HG03045 (cell line): ENCODE measurements around the gene LRRC26.
A peak's percentile ranks its signal among the peaks of the same experiment; 100 is the strongest.

Experiments used
- ATAC-seq: cut with Tn5 transposase; IDR thresholded peaks from one replicate; pipeline ENCODE4 v1.9.1; 2021; ENCODE audit warnings: mild to moderate bottlenecking, moderate library complexity; ENCODE audit not compliant: unreplicated experiment

Gene LRRC26

GRCh38 chr9:137169896-137170358 is at the start of gene LRRC26:
Gene LRRC26, minus strand, starts transcription at chr9:137170051. Its CDS starts 108 bp downstream, at chr9:137169943.
- ATAC-seq = no peak

- no peak for ATAC-seq
These were observed 49.0 kb upstream of the LRRC26 start for GRCh38 chr9:137218754-137219271.

- ATAC-seq = no peak
These were observed 48.4 kb upstream of the LRRC26 start for GRCh38 chr9:137218212-137218753.

GRCh38 chr9:137217276-137218211 is 47.7 kb upstream of the LRRC26 start:
- ATAC-seq = no peak

GRCh38 chr9:137216188-137216965 is 46.5 kb upstream of the LRRC26 start:
- ATAC-seq = no peak

- ATAC-seq = no peak
These were observed 45.5 kb upstream of the LRRC26 start for GRCh38 chr9:137215196-137215986.

GRCh38 chr9:137214620-137215019 is 44.8 kb upstream of the LRRC26 start:
- no peak for ATAC-seq

GRCh38 chr9:137213160-137214060 is 43.6 kb upstream of the LRRC26 start:
- no peak for ATAC-seq

GRCh38 chr9:137212520-137212919 is 42.7 kb upstream of the LRRC26 start:
- no peak for ATAC-seq

- no peak for ATAC-seq
These were observed 41.7 kb upstream of the LRRC26 start for GRCh38 chr9:137211532-137211931.

- ATAC-seq = no peak
These were observed 36.8 kb upstream of the LRRC26 start for GRCh38 chr9:137206602-137207001.

GRCh38 chr9:137205126-137206069 is 35.5 kb upstream of the LRRC26 start, which contains the start of the genes NDOR1 and TMEM203:
Gene NDOR1, plus strand, starts transcription at chr9:137205700. Its CDS starts 78 bp downstream, at chr9:137205778.
Gene TMEM203, minus strand, starts transcription at chr9:137205648. Its CDS starts 234 bp downstream, at chr9:137205414.
- peak; percentile 44 for ATAC-seq

- no peak for ATAC-seq
These were observed 34.9 kb upstream of the LRRC26 start for GRCh38 chr9:137204731-137205125.

GRCh38 chr9:137202966-137203365 is 33.1 kb upstream of the LRRC26 start:
- ATAC-seq = no peak

- no peak for ATAC-seq
These were observed 31.5 kb upstream of the LRRC26 start for GRCh38 chr9:137201205-137201868.

GRCh38 chr9:137200311-137201204 is 30.7 kb upstream of the LRRC26 start, which contains the start of gene TPRN:
Gene TPRN, minus strand, starts transcription at chr9:137200741. Its CDS starts 30 bp downstream, at chr9:137200711.
- peak; percentile 83 for ATAC-seq
